Measurements from ENCODE around the gene UNC5B.

GRCh38 chr10:71316786-71317160 is 104.4 kb downstream of the UNC5B start:
- no peak for TF ChIP-seq CTCF (conservative IDR thresholded peaks at IDR 0.05 in 1 of 2, IDR thresholded peaks at IDR 0.05 in 1 of 2; ENCODE audit: low read depth in 1 of 2, low read length in 2 of 2)
- no peak for TF ChIP-seq EZH2 (IDR thresholded peaks at IDR 0.05; ENCODE audit: low read length, missing control alignments)

Measured in fibroblast of lung (primary cell).